GM19463 (cell line): Measurements from ENCODE around the gene TPTE2.
"Not testable (repeated sequence)": the region's sequence is repeated elsewhere in the genome, so short reads cannot be mapped to it uniquely, and the experiment has no call there.

Experiments
- ATAC-seq: cut with Tn5 transposase; IDR thresholded peaks from one replicate; pipeline ENCODE4 v1.9.1; 2021; ENCODE audit warnings: mild to moderate bottlenecking, moderate library complexity; ENCODE audit not compliant: unreplicated experiment

Gene TPTE2

GRCh38 chr13:19567820-19568534 lies 6.6 kb upstream of the TPTE2 start:
- peak; percentile 61 for ATAC-seq

- ATAC-seq = no peak
Observed at GRCh38 chr13:19561585-19561984, 253 bp upstream of the TPTE2 start.

GRCh38 chr13:19560672-19561071 lies 660 bp downstream of the TPTE2 start:
- not testable (repeated sequence) for ATAC-seq

DNA sequence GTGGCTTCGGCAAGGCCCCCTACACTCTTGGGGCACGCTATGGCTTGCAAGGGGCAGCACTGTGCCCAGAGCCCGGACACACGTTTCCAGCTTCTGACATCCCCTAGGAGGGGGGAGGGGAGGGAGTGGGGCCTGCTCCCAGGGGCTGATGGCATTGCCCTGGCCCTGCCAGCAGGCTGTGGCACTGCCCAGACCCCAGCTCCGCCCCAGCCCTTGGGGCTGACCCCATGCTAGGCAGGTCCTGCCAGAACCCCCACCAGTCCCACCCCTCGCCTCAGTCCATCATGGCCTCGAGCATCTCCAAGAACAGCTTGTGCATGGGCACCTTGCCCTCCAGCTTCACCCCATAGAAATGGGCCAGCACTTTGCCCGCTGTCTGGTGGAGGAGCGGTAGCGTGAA lies 1.6 kb downstream of the TPTE2 start:
- ATAC-seq = not testable (repeated sequence)

GRCh38 chr13:19557287-19557686 lies 4.0 kb downstream of the TPTE2 start:
- ATAC-seq = not testable (repeated sequence)

DNA sequence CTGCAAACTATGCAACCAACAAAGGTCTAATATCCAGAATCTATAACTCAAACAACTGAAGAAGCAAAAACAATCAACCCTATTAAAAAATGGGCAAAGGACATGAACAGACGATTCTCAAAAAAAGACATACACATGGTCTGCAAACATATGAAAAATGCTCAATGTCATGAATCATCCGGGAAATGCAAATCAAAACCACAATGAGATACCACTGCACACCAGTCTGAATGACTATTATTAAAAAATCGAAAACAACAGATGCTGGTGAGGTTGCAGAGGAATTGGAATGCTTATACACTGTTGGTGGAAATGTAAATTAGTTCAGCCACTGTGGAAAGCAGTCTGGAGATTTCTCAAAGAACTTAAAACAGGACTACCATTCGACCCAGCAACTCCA lies 12.1 kb downstream of the TPTE2 start:
- not testable (repeated sequence) for ATAC-seq

DNA sequence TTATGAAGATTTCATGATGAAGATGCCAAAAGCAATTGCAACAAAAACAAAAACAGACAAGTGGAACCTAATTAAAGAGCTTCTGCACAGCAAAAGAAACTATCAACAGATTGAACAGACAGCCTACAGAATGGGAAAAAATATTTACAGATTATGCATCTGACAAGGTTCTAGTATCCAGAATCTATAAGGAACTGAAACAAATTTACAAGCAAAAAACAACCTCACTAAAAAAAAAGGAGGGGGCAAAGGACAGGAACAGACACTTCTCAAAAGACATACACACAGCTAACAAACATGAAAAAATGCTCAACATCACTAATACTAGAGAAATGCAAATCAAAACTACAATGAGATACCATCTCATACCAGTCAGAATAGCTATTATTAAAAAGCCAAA lies 35.7 kb downstream of the TPTE2 start:
- peak; percentile 41 for ATAC-seq

DNA sequence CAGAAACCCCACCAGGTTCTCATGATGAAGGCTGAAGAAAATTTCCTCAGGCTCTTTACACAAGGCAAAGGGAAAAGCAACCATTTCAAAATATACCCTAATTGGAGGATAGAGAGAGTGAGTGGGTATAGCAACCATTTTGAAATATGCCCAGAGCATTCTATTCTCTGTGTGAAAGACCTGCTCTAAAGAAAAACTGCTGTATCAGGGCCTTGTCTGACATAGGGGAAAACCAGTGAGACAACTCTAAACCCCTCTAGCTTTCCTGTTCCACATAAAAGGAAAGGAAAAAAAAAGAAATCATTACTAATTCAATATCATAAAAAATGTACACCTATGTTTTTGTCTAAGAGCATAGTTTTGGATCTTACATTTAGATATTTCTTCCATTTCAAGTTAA lies 42.3 kb downstream of the TPTE2 start:
- peak; percentile 53 for ATAC-seq

GRCh38 chr13:19507623-19508022 lies 53.7 kb downstream of the TPTE2 start:
- ATAC-seq = peak; percentile 87

- ATAC-seq = not testable (repeated sequence)
Observed at GRCh38 chr13:19460126-19460525, 101.2 kb downstream of the TPTE2 start.

GRCh38 chr13:19439056-19439686 lies 122.2 kb downstream of the TPTE2 start:
- not testable (repeated sequence) for ATAC-seq

GRCh38 chr13:19437780-19438179 lies 123.6 kb downstream of the TPTE2 start:
- ATAC-seq = not testable (repeated sequence)

GRCh38 chr13:19422236-19422635 lies 139.1 kb downstream of the TPTE2 start:
- ATAC-seq = not testable (repeated sequence)

- ATAC-seq = not testable (repeated sequence)
Observed at GRCh38 chr13:19412494-19412893, 148.8 kb downstream of the TPTE2 start.

- ATAC-seq = not testable (repeated sequence)
Observed at GRCh38 chr13:19382746-19383511, 178.4 kb downstream of the TPTE2 start.

DNA sequence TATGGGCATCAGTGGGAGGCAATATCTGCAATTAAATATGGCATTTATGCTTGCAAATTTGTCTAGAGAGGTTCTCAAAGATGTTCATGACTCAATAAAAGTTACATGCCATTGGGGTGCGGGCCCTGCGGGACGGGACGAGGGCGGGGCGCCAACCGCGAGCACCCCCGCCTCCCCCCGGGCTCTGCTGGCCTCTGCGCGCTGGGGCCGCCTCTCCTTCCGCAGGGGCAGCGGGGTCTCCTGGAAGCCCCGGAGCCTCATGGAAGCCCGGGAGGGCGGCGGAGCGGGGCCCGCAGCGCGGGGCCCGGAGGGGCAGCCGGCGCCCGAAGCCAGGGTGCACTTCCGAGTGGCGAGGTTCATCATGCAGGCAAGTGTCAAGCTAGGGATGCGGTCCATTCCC lies 179.2 kb downstream of the TPTE2 start:
- no peak for ATAC-seq
